Subcutaneous adipose tissue (tissue), 4 donors: ENCODE data around the gene PARP16. TPM values are rescaled to one million over a fixed set of nuclear protein-coding genes. Genes with fewer than 3 reads are reported as not detected.

Source experiments
- CTCF ChIP-seq: fragments of 450-650 bp; IDR thresholded peaks from one replicate; pipeline ENCODE4 v1.5.1; 2016; ENCODE audit warnings: low read depth, mild to moderate bottlenecking, control low read depth, antibody characterized with exemption, moderate library complexity
- total RNA-seq, 4 donors: library from RNA; depleted of rRNA; stranded (reverse); fragments of >200 nt; gene quantifications; one replicate each; pipeline ENCODE4 v1.1.0, GENCODE V29; 2016

Gene PARP16
- total RNA-seq, 4 donors from 2014 or later, result 8.1 to 13.4 (median 11.0) TPM

GRCh38 chr15:65326818-65327217 lies 40.1 kb upstream of the PARP16 start:
- TF ChIP-seq CTCF, result no peak

GRCh38 chr15:65326117-65326526 lies 39.4 kb upstream of the PARP16 start:
- no peak for TF ChIP-seq CTCF

- TF ChIP-seq CTCF, result no peak
These were observed 36.4 kb upstream of the PARP16 start for GRCh38 chr15:65323071-65323511.

GRCh38 chr15:65318870-65319356 lies 32.2 kb upstream of the PARP16 start:
- TF ChIP-seq CTCF, result no peak

GRCh38 chr15:65312400-65312916 lies 25.8 kb upstream of the PARP16 start:
- no peak for TF ChIP-seq CTCF

GRCh38 chr15:65311760-65312159 lies 25.1 kb upstream of the PARP16 start:
- no peak for TF ChIP-seq CTCF

GRCh38 chr15:65310431-65311137 lies 23.9 kb upstream of the PARP16 start:
- no peak for TF ChIP-seq CTCF
